NCI-H1417 (cell line): ENCODE data around the gene BRICD5.
"Not testable (repeated sequence)": the region's sequence is repeated elsewhere in the genome, so short reads cannot be mapped to it uniquely, and the experiment has no call there.

Source experiments
- DNase-seq, 3 experiments: peaks; one replicate each; lab custom pipeline; 2025; lab: John Stamatoyannopoulos, UW

The BRICD5 gene

DNA sequence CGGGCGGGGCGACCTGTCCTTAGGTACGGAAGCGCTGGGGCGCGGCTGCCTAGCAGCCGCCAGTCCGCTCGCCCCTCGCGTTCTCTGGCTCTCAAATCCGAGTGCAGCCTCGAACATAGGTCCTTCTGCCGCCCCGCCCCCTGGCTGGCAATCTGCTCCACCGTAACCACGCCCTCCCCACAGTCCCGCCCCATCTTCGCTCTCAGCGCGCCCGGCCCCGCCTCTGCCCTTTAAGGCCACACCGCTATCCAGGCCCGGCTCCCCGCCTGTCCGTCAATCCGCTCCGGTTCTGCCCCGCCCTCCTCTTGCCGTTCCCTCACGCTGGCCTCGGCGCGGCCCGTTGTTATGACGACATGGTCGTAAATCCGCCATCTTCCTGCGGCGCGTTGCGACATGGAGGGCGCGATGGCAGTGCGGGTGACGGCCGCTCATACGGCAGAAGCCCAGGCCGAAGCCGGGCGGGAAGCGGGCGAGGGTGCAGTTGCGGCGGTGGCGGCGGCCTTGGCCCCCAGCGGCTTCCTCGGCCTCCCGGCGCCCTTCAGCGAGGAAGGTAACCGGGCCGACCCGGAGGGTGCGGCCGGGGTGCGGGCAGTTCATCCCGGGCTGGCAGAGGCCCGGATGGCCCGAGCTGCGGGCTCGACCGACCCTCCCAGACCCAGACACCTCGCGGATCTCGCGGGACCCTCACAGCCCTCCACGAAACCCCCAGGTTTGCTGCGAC is 12.7 kb upstream of the BRICD5 start, which contains the start of gene E4F1:
Gene E4F1, plus strand, starts transcription at position 371 of the 721 bp plus-strand sequence. Its CDS starts 23 bp downstream, at position 394.
- peak; percentile 98 to 100 (median 99) for DNase-seq

DNA sequence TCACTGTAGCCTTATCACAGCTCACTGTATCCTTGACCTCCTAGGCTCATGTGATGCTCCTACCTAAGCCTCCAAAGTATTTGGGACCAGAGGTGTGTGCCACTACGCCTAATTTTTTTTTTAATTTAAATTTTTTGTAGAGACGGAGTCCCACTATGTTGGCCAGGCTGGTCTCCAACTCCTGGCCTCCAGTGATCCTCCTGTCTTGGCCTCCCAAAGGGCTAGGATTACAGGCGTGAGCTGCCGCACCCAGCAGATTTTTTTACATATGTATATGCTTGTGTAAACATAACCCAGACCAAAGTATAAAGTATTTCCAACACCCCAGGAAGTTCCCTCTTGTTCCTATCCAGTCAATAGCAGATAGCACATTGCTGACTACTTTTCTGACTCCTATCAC is 5.7 kb upstream of the BRICD5 start:
- no peak for DNase-seq

DNA sequence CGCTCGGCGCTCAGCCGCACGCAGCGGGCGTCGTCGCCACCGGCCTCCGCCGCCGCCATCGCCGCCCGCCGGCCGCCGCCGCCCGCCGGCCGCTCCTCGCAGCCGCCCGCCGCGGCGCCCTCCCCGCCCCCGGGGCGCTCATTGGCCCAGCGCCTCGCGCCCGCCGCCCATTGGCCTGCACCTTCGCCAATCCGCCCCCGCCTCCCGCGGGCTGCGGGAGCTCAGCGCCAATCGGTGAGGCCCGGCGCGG is 4.0 kb upstream of the BRICD5 start, which contains the start of gene PGP:
Gene PGP, minus strand, starts transcription at position 122 of the 250 bp plus-strand sequence. Its CDS starts 63 bp downstream, at position 59.
- no peak for DNase-seq

DNA sequence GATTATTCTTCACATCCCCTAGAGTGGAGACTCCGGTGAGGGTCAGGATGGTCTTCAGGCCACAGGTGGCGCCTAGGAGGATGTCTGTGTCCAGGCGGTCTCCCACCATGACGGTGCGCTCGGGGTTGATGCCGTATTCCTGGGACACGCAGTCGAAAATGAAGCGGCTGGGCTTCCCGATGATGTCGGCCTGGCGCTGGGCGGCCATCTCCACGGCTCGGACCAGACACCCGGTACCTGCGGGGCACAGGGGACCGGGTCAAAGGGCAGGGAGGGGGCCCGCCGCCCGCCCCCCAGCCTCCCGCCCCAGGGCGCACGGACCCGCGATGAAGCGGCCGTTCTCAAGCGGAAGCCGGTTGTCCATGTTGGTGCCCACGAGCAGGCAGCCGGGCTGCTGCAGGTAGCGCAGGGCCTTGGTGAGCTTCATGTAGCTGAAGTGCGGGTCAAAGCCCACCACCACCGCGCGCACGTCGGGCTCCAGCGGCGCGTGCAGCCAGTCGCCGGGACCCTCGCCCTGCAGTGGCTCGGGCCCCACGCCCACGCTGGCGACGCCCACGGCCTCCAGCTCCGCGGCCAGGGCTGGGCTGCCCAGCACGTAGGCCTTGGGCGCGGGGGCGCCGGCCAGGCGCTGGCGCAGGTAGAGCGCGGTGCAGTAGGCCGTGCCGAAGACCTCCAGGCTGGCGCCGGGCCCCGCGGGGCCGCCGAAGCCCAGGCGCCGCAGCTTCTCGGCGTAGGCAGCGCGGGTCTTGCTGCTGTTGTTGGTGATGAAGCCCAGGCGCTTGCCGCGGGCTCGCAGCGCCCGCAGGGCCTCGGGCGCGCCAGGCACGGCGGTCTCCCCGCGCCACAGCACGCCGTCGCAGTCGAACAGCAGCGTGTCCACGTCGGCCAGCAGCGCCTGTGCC is 3.4 kb upstream of the BRICD5 start:
- DNase-seq: peak in 2 of 3 experiments; percentile 41 to 79

DNA sequence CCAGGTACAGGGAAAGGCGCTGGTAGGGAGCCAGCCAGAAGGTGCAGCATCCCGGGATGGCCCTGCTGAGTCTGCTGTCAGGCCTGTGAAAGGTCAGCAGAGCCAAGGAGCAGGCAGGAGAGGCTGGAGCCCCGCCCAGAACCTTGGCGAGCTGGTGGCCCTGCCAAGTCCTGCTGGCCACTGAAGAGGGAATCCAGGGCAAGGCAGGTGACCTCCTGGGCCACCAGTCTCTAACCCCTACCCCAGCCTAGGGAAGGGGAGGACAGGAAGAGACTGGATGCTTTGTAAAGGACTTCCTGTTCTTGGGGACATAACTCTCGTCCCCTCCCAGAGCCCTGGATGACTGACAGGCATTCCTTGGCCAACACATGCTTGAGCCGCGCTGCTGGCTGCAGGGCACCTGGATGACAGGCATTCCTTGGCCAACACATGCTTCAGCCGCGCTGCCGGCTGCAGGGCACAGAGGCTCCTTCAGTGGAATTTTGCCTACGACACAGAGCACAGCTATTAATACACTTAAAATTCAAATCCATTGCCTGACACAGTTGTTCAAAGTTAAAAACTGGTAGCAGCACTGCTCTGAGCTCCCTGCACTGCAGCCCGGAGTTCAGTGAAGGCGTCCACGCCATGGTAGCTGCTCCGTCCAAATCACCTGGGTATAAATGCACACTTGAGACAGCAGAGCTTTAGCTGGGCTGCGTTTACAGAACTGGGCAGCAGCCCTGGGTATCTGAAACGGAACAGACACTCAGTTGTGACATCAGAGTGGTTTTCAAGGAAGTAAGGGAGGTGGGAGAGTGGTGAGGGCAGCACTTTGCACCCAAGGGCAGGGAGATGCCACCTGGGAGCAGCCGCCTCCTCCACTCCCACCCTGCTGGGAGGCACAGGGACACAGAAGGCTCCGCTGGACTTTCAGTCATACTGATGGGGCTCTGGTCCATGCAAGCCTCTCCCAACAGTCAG is 2.0 kb upstream of the BRICD5 start:
- no peak for DNase-seq

DNA sequence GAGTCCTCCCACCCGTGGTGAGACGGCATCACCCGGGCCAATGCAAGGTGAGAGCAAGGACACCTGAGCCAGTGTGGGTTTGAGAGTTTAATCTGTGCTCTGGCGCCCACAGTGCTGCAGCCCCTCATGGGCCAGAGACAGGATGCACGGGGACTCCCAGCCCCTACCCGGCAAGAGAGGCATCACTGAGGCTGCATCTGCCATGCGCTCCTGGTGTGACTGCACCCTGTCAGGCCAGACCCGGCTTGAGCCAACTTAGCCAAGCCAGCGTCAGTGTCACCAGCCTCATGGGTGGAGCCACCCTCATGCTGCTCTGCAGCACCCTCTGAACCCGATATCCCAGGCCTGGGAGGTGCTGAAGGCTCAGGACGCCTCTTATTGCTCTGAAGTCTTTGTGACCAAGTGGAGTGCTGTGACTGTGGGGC is 1.3 kb upstream of the BRICD5 start:
- no peak for DNase-seq

- no peak for DNase-seq
These were observed 692 bp downstream of the BRICD5 start for GRCh38 chr16:2210009-2210332.

GRCh38 chr16:2209258-2210008 is 1.2 kb downstream of the BRICD5 start:
- DNase-seq: no peak

GRCh38 chr16:2208772-2209171 is 1.9 kb downstream of the BRICD5 start:
- no peak for DNase-seq

DNA sequence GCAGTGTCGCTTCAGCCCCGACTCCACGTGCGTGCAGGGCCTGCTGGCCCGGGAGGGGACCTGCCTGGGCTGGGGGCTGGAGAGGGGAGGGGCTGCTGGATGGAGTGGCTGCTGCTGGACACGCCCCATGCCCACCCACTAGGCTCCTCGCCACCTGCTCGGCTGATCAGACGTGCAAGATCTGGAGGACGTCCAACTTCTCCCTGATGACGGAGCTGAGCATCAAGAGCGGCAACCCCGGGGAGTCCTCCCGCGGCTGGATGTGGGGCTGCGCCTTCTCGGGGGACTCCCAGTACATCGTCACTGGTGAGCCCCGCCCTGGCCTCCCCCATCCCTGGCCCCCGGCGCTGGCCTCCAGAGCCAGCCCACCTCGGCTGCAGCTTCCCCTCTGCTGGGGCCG is 2.4 kb downstream of the BRICD5 start:
- peak in 1 of 3 experiments; percentile 19 for DNase-seq

DNA sequence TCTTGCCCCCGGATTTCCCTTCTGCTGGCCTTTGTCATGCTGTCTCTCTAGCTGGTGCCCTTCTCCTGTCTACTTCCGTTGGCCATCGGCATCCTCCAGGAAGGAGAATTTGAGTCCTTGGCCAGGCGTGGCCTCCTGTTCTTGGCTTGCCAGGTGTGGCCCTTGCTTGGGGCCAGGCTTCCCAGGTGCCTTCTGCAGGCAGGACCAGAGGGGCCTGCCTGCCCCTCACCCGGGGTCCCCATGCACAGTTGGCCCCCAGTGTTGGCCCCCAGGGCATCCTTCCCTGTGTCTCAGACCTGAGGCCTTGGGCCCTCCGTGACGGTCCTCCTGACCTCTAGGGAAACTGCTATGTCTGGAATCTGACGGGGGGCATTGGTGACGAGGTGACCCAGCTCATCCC is 2.8 kb downstream of the BRICD5 start:
- DNase-seq: no peak

GRCh38 chr16:2206780-2207433 is 3.8 kb downstream of the BRICD5 start:
- DNase-seq: no peak

GRCh38 chr16:2206420-2206779 is 4.3 kb downstream of the BRICD5 start:
- no peak for DNase-seq

- DNase-seq: no peak
These were observed 4.7 kb downstream of the BRICD5 start for GRCh38 chr16:2205967-2206313.

- DNase-seq: peak; percentile 94 to 96 (median 94)
These were observed 5.3 kb downstream of the BRICD5 start, which contains the start of gene MLST8 for GRCh38 chr16:2205104-2205966. TSS of gene MLST8 (plus strand) at chr16:2205454. CDS start at chr16:2206086, 632 bp downstream.

GRCh38 chr16:2204416-2205103 is 6.1 kb downstream of the BRICD5 start:
- no peak for DNase-seq

DNA sequence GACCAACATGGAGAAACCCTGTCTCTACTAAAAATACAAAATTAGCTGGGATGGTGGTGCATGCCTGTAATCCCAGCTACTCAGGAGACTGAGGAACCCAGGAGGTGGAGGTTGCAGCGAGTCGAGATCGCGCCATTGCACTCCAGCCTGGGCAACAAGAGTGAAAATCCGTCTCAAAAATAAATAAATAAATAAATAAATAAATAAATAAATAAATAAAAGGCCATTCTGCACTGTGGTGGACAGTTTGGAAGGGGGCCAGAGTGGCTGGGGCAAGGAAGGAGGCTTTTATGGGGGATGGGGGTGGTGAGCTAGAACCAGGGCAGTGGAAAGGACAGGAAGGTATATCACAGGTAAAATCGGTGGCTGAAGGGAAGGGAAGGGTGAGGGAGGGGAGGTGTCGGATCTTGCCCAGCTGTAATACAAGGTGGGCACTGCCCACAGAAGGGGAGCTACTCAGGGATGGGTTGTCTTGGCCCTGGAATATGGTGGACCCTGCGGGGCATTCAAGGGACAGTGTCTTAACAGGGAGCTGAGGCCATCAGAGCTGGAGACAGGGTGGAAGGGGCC is 7.5 kb downstream of the BRICD5 start:
- DNase-seq: not testable (repeated sequence)

- DNase-seq: no peak
These were observed 10.3 kb downstream of the BRICD5 start for GRCh38 chr16:2200313-2200712.

GRCh38 chr16:2199621-2200139 is 11.0 kb downstream of the BRICD5 start:
- no peak for DNase-seq
